ENCODE data around the gene RHOBTB3.
A peak's percentile ranks its signal among the peaks of the same experiment; 100 is the strongest.

RHOBTB3 gene

GRCh38 chr5:95761771-95762651 lies 30.9 kb downstream of the RHOBTB3 start:
- Mint-ChIP-seq H3K27ac (no peak overlapping the region), H3K4me3 (no peak overlapping the region), H3K9me3 (ENCODE audit: low read depth) (no peaks in the 10 kb centered on the region), H3K27me3 (no peaks in the 10 kb centered on the region), H3K36me3 (no peaks in the 10 kb centered on the region), H3K4me1 (ENCODE audit: low read depth) (peaks cover 33% of the 10 kb centered on the region)

DNA sequence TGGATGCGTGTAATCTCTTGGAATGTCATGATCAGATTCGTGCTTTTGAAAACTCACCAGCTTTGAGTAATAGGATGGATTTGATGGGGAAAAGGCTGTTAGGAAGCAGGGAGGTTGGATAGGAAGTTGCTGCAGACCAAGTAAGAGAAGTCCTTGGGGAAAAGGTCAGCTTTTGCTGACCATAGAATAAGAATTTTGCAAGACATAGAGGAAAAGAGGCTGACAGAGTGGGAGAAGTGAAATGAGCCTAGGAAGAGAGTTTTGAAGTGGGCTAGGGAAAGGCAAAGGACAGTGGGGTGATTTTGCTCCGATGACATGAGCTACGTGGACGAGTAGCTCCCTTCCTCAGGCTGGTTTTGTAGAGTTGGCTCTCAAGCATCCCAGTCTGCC lies 31.5 kb downstream of the RHOBTB3 start:
- H3K4me1 Mint-ChIP-seq (ENCODE audit: low read depth) = peaks cover 33% of the 10 kb centered on the region
- H3K27me3 Mint-ChIP-seq = no peaks in the 10 kb centered on the region
- H3K9me3 Mint-ChIP-seq (ENCODE audit: low read depth) = no peaks in the 10 kb centered on the region
- no peak overlapping the region for H3K27ac Mint-ChIP-seq
- no peaks in the 10 kb centered on the region for H3K36me3 Mint-ChIP-seq
- no peak overlapping the region for H3K4me3 Mint-ChIP-seq

GRCh38 chr5:95763941-95764340 lies 32.8 kb downstream of the RHOBTB3 start:
- H3K27me3 Mint-ChIP-seq = no peaks in the 10 kb centered on the region
- no peaks in the 10 kb centered on the region for H3K36me3 Mint-ChIP-seq
- no peak overlapping the region for H3K27ac Mint-ChIP-seq
- H3K4me3 Mint-ChIP-seq = no peak overlapping the region
- H3K4me1 Mint-ChIP-seq (ENCODE audit: low read depth) = peaks cover 33% of the 10 kb centered on the region
- H3K9me3 Mint-ChIP-seq (ENCODE audit: low read depth) = no peaks in the 10 kb centered on the region

DNA sequence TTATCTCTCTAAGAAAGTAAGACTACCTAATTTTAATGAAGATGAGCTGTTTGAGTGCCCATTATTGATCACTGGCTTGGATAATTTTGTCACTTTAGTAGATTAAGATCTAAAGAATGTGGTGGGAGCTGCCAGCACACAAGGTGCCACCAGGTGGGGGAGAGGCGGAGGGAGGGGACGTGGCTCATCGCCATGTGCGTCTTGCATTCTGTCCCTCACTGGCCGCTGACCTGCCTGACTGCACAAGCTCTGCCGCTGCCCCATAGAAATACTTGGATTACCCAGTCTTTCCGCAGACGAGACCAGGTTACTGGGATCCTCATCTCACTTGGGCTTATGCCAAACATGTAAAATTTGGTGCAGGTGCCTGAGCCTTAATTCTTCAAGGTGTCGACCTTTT lies 37.6 kb downstream of the RHOBTB3 start:
- no peaks in the 10 kb centered on the region for H3K9me3 Mint-ChIP-seq (ENCODE audit: low read depth)
- no peaks in the 10 kb centered on the region for H3K27me3 Mint-ChIP-seq
- no peak overlapping the region for H3K27ac Mint-ChIP-seq

DNA sequence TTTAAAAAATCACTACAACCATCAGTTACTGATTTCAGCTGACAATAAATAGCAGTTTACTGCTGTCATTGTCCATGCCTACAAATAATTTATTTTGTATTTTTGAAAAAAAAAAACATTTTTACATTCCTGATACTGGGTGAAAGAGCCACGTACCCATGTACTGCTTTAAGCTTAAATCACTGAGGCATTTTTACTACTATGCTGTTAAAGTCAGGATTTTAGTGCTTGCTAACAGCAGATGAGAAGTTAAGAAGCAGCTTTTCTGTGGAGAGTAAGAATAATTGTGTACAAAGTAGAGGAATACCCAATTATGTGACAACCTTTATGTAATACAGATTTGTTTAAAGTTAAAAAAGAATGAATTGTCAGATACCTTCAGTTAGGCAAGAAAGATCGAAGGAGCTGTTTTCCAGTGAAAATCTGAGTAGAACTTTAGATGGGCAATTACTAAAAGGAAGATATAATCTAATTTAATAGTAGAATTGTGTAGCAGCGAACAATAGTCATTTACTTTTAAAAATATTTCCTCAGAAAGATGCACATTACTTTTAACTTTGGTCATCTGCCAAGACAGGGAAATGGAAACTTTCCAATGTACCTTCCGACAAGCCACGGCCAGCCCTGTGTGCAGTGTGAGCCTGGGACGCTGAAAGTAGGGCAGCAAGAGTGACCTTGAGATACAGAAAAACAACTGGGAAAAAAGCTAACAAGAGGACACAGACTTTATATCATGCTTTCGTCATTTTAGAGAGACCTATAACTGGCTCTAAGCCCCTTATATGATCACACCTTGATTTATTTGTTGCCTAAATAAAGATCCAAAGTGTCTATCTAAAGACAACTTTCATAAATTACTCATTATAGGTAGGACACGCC lies 39.9 kb downstream of the RHOBTB3 start:
- H3K27ac Mint-ChIP-seq = no peak overlapping the region
- no peak overlapping the region for H3K4me3 Mint-ChIP-seq
- no peaks in the 10 kb centered on the region for H3K27me3 Mint-ChIP-seq
- H3K36me3 Mint-ChIP-seq = no peaks in the 10 kb centered on the region
- H3K4me1 Mint-ChIP-seq (ENCODE audit: low read depth) = no peaks in the 10 kb centered on the region
- H3K9me3 Mint-ChIP-seq (ENCODE audit: low read depth) = no peaks in the 10 kb centered on the region

More for the DNA sequence above, 37.6 kb downstream of the RHOBTB3 start:
- no peaks in the 10 kb centered on the region for H3K36me3 Mint-ChIP-seq
- no peak overlapping the region for H3K4me3 Mint-ChIP-seq
- H3K4me1 Mint-ChIP-seq (ENCODE audit: low read depth) = no peaks in the 10 kb centered on the region

DNA sequence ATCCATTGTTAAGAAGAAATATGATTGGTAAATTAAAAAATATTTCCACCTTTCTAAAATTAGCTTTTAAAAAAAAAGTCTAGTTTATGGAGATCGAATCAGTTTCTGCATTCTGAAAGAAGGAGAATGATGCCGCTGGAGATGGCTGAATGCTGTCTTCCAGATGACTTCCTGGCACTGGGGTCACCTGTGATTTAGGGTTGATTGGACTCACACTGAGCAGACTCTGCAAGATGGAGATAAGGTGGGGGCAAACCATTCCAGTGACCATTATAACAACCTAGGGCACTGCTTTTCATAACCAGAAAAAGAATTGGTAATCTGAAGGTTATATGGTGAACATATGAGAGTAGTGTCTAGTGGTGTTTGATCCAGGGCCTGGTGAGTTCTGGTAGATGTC lies 40.8 kb downstream of the RHOBTB3 start:
- H3K4me3 Mint-ChIP-seq = no peak overlapping the region
- no peaks in the 10 kb centered on the region for H3K36me3 Mint-ChIP-seq
- no peaks in the 10 kb centered on the region for H3K9me3 Mint-ChIP-seq (ENCODE audit: low read depth)
- H3K27ac Mint-ChIP-seq = no peak overlapping the region
- no peaks in the 10 kb centered on the region for H3K4me1 Mint-ChIP-seq (ENCODE audit: low read depth)
- H3K27me3 Mint-ChIP-seq = no peaks in the 10 kb centered on the region

- no peaks in the 10 kb centered on the region for H3K9me3 Mint-ChIP-seq (ENCODE audit: low read depth)
- no peaks in the 10 kb centered on the region for H3K36me3 Mint-ChIP-seq
- H3K4me1 Mint-ChIP-seq (ENCODE audit: low read depth) = no peaks in the 10 kb centered on the region
- no peaks in the 10 kb centered on the region for H3K27me3 Mint-ChIP-seq
- H3K27ac Mint-ChIP-seq = no peak overlapping the region
- no peak overlapping the region for H3K4me3 Mint-ChIP-seq
Observed at GRCh38 chr5:95773335-95774059, 42.4 kb downstream of the RHOBTB3 start.

DNA sequence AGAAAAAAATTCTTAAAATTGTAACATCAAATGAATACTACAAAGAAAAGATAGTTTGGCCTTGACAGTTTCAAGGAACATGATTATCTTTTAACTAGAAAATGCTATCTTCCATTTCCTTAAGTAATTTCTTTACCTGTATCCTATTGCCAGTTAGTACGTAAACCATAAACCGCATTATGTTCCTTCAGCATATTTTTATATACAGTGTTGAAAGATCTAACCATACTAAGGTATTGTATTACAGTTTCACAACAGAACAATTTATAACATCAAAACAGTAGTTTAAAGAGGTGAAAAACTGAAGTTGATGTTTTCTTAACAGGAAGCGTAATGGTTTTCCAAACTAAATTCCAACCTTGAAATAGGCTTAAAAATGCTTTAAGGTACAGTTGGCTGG lies 46.3 kb downstream of the RHOBTB3 start:
- Mint-ChIP-seq H3K36me3 (no peaks in the 10 kb centered on the region), H3K4me1 (ENCODE audit: low read depth) (peaks cover 5% of the 10 kb centered on the region), H3K9me3 (ENCODE audit: low read depth) (no peaks in the 10 kb centered on the region), H3K27ac (no peak overlapping the region), H3K4me3 (no peak overlapping the region), H3K27me3 (no peaks in the 10 kb centered on the region)

DNA sequence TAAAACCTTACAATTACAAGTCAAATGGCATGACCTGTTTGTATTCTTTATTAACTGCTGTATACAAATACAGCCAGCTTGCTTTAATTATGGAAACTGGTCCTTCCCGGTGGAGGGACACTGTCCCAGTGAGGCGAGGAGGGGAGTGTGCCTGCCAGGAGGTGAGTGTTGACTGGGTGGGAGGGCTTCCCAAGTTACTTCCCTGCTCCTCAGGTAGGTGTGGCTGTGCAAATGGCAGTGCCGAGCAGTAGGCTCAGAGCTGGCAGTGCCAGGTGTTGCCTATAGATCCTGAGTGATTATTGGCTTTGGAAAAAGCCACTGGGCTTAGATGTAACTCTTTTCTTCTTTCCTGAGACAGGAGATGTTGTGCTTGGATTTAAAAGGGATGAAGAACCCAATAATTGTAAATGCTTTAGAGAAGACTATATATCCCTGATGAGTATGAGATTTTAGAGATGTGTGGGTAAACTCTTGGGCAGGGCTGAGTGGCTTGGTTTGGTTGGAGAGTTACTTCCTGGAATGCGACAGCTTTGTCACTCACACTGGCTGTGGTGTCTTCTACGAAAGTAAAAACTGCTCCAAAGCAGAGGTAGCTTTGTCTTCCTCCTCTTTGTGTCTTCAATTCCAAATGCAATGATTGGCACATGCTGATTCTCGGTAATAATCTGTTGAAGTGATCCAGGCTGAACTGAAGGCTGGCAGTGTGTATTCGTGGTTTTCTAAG lies 47.7 kb downstream of the RHOBTB3 start:
- Mint-ChIP-seq H3K4me1 (ENCODE audit: low read depth) (peaks cover 5% of the 10 kb centered on the region), H3K36me3 (no peaks in the 10 kb centered on the region), H3K27ac (no peak overlapping the region), H3K27me3 (no peaks in the 10 kb centered on the region), H3K4me3 (no peak overlapping the region), H3K9me3 (ENCODE audit: low read depth) (no peaks in the 10 kb centered on the region)

DNA sequence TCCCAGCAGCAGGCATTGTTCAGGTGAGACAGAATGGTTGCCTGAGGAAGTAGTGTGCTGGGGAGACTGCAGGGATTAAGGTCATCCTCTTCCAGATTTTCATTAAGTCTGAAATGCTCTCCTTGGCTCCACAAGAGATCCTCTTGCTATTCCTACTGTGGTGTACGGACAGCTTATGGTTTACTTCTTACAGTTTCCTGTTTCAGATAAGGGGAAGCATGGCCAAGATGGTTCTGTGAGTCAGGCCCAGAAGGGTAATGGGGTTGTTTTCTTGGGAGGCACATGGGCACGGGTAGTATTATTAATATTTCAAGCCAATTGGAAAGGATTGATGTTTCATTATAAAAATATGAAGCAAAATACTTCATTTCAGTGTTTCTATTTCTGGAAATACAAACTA lies 48.5 kb downstream of the RHOBTB3 start:
- H3K27me3 Mint-ChIP-seq = no peaks in the 10 kb centered on the region
- H3K27ac Mint-ChIP-seq = no peak overlapping the region
- no peaks in the 10 kb centered on the region for H3K9me3 Mint-ChIP-seq (ENCODE audit: low read depth)
- no peak overlapping the region for H3K4me3 Mint-ChIP-seq
- no peaks in the 10 kb centered on the region for H3K36me3 Mint-ChIP-seq
- peaks cover 5% of the 10 kb centered on the region for H3K4me1 Mint-ChIP-seq (ENCODE audit: low read depth)

GRCh38 chr5:95780597-95780996 lies 49.5 kb downstream of the RHOBTB3 start:
- Mint-ChIP-seq H3K27ac (no peak overlapping the region), H3K36me3 (no peaks in the 10 kb centered on the region), H3K4me3 (no peak overlapping the region), H3K4me1 (ENCODE audit: low read depth) (peaks cover 5% of the 10 kb centered on the region), H3K9me3 (ENCODE audit: low read depth) (no peaks in the 10 kb centered on the region), H3K27me3 (no peaks in the 10 kb centered on the region)

GRCh38 chr5:95781101-95781583 lies 50.0 kb downstream of the RHOBTB3 start:
- H3K36me3 Mint-ChIP-seq = no peaks in the 10 kb centered on the region
- H3K27ac Mint-ChIP-seq = no peak overlapping the region
- no peaks in the 10 kb centered on the region for H3K27me3 Mint-ChIP-seq
- no peaks in the 10 kb centered on the region for H3K9me3 Mint-ChIP-seq (ENCODE audit: low read depth)
- peaks cover 5% of the 10 kb centered on the region for H3K4me1 Mint-ChIP-seq (ENCODE audit: low read depth)
- peak overlapping the region; percentile 71 for H3K4me3 Mint-ChIP-seq

- H3K27me3 Mint-ChIP-seq = no peaks in the 10 kb centered on the region
- no peak overlapping the region for H3K4me3 Mint-ChIP-seq
- H3K36me3 Mint-ChIP-seq = no peaks in the 10 kb centered on the region
- H3K4me1 Mint-ChIP-seq (ENCODE audit: low read depth) = peaks cover 5% of the 10 kb centered on the region
- H3K27ac Mint-ChIP-seq = no peak overlapping the region
- H3K9me3 Mint-ChIP-seq (ENCODE audit: low read depth) = no peaks in the 10 kb centered on the region
Observed at GRCh38 chr5:95782181-95782580, 51.0 kb downstream of the RHOBTB3 start.

- Mint-ChIP-seq H3K4me1 (ENCODE audit: low read depth) (peaks cover 5% of the 10 kb centered on the region), H3K27ac (peak overlapping the region; percentile 41), H3K36me3 (no peaks in the 10 kb centered on the region), H3K4me3 (no peak overlapping the region), H3K27me3 (no peaks in the 10 kb centered on the region), H3K9me3 (ENCODE audit: low read depth) (no peaks in the 10 kb centered on the region)
Observed at GRCh38 chr5:95783661-95784060, 52.5 kb downstream of the RHOBTB3 start.
